K562 (cell line): Measurements from ENCODE around the gene S100G.

Experiments
- CREB1 ChIP-seq, 2 experiments: sonication (generic) in 1 of 2; formaldehyde crosslinking in 1 of 2; IDR thresholded peaks; 2 replicates each; pipeline versions ENCODE4 v1.6.1 to v1.8.0; 2012 to 2022; ENCODE audit warnings: inconsistent platforms in 1 of 2, mild to moderate bottlenecking in 1 of 2, missing genetic modification reagents in 1 of 2, moderate library complexity in 1 of 2
- CTCF ChIP-seq, 3 experiments: IDR thresholded peaks in 2 of 3; conservative IDR thresholded peaks in 1 of 3; 2 replicates each; pipeline ENCODE4 v1.5.1; 2011 to 2012; ENCODE audit warnings: low read length in 3 of 3, mild to moderate bottlenecking in 3 of 3, control low read depth in 2 of 3, improper control_type of control experiment in 1 of 3, inconsistent platforms in 1 of 3, low read depth in 1 of 3, mixed read lengths in 1 of 3, moderate library complexity in 1 of 3; ENCODE audit not compliant: insufficient read depth in 2 of 3
- E2F1 ChIP-seq: sonication (generic); formaldehyde crosslinking; IDR thresholded peaks from 2 replicates; pipeline ENCODE4 v1.8.1; 2023; ENCODE audit warnings: mild to moderate bottlenecking, missing genetic modification reagents, moderate library complexity
- E2F5 ChIP-seq: sonication (generic); formaldehyde crosslinking; IDR thresholded peaks from 2 replicates; pipeline ENCODE4 v1.8.0; 2022; ENCODE audit warnings: mild to moderate bottlenecking, missing genetic modification reagents
- HDAC2 ChIP-seq: fragments of 450-650 bp; IDR thresholded peaks from 2 replicates; pipeline ENCODE4 v1.6.1; 2016; ENCODE audit warnings: mild to moderate bottlenecking
- HNRNPH1 ChIP-seq: fragments of 200-400 bp; formaldehyde crosslinking; optimal IDR thresholded peaks from 2 replicates; pipeline ENCODE3; 2017; ENCODE audit warnings: low read depth, mild to moderate bottlenecking, low read length, moderate library complexity
- MAFK ChIP-seq: IDR thresholded peaks from 2 replicates; pipeline ENCODE4 v1.6.1; 2011; ENCODE audit warnings: low read length, improper control_type of control experiment
- RB1 ChIP-seq: fragments of 450-650 bp; IDR thresholded peaks from 2 replicates; pipeline ENCODE4 v1.6.1; 2017; ENCODE audit warnings: low read depth, mild to moderate bottlenecking
- ZNF23 ChIP-seq: fragments of 250-450 bp; sonication (Bioruptor Pico); IDR thresholded peaks from 2 replicates; pipeline ENCODE4 v1.4.0; 2020; ENCODE audit warnings: mild to moderate bottlenecking
- ZNF408 ChIP-seq: fragments of 250-450 bp; sonication (Bioruptor Pico); IDR thresholded peaks from 2 replicates; pipeline ENCODE4 v1.4.0; 2020; ENCODE audit warnings: low read depth, mild to moderate bottlenecking, moderate library complexity
- ZNF830 ChIP-seq: fragments of 250-450 bp; sonication (Bioruptor Pico); IDR thresholded peaks from 2 replicates; pipeline ENCODE4 v1.5.0; 2021; ENCODE audit warnings: mild to moderate bottlenecking
- TF ChIP-seq, protein P1 (sequence below): fragments of 150-350 bp; conservative IDR thresholded peaks from 2 replicates; pipeline ENCODE4 v1.6.1; 2014; ENCODE audit warnings: low read length
- TF ChIP-seq, protein P2 (sequence below): IDR thresholded peaks from 2 replicates; pipeline ENCODE4 v1.6.1; 2012; ENCODE audit warnings: low read depth, low read length, improper control_type of control experiment, borderline replicate concordance
- TF ChIP-seq, protein P3 (sequence below): fragments of 450-650 bp; formaldehyde crosslinking; IDR thresholded peaks from 2 replicates; pipeline ENCODE4 v1.4.0; 2020; ENCODE audit warnings: mild to moderate bottlenecking, moderate library complexity

- TF ChIP-seq RB1: no peak
- no peak for TF ChIP-seq E2F5 (CRISPR knock-in tag)
- TF ChIP-seq HDAC2: no peak
- TF ChIP-seq E2F1 (CRISPR knock-in tag): no peak
- no peak for TF ChIP-seq CTCF (IDR thresholded peaks at IDR 0.05 in 2 of 3, conservative IDR thresholded peaks at IDR 0.05 in 1 of 3; ENCODE audit: insufficient read depth in 2 of 3, low read depth in 1 of 3, low read length in 3 of 3)
- no peak for TF ChIP-seq HNRNPH1
- no peak for TF ChIP-seq ZNF830
- TF ChIP-seq, protein P1, sequence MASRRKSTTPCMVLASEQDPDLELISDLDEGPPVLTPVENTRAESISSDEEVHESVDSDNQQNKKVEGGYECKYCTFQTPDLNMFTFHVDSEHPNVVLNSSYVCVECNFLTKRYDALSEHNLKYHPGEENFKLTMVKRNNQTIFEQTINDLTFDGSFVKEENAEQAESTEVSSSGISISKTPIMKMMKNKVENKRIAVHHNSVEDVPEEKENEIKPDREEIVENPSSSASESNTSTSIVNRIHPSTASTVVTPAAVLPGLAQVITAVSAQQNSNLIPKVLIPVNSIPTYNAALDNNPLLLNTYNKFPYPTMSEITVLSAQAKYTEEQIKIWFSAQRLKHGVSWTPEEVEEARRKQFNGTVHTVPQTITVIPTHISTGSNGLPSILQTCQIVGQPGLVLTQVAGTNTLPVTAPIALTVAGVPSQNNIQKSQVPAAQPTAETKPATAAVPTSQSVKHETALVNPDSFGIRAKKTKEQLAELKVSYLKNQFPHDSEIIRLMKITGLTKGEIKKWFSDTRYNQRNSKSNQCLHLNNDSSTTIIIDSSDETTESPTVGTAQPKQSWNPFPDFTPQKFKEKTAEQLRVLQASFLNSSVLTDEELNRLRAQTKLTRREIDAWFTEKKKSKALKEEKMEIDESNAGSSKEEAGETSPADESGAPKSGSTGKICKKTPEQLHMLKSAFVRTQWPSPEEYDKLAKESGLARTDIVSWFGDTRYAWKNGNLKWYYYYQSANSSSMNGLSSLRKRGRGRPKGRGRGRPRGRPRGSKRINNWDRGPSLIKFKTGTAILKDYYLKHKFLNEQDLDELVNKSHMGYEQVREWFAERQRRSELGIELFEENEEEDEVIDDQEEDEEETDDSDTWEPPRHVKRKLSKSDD: no peak
- TF ChIP-seq ZNF23: no peak
- no peak for TF ChIP-seq CREB1 (IDR thresholded peaks at IDR 0.05)
- TF ChIP-seq CREB1 (CRISPR knock-in tag; IDR thresholded peaks at IDR 0.05): no peak
- no peak for TF ChIP-seq ZNF408 (CRISPR knock-in tag)
- TF ChIP-seq, protein P2, sequence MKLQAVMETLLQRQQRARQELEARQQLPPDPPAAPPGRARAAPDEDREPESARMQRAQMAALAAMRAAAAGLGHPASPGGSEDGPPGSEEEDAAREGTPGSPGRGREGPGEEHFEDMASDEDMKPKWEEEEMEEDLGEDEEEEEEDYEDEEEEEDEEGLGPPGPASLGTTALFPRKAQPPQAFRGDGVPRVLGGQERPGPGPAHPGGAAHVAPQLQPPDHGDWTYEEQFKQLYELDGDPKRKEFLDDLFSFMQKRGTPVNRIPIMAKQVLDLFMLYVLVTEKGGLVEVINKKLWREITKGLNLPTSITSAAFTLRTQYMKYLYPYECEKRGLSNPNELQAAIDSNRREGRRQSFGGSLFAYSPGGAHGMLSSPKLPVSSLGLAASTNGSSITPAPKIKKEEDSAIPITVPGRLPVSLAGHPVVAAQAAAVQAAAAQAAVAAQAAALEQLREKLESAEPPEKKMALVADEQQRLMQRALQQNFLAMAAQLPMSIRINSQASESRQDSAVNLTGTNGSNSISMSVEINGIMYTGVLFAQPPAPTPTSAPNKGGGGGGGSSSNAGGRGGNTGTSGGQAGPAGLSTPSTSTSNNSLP: no peak
- TF ChIP-seq, protein P3, sequence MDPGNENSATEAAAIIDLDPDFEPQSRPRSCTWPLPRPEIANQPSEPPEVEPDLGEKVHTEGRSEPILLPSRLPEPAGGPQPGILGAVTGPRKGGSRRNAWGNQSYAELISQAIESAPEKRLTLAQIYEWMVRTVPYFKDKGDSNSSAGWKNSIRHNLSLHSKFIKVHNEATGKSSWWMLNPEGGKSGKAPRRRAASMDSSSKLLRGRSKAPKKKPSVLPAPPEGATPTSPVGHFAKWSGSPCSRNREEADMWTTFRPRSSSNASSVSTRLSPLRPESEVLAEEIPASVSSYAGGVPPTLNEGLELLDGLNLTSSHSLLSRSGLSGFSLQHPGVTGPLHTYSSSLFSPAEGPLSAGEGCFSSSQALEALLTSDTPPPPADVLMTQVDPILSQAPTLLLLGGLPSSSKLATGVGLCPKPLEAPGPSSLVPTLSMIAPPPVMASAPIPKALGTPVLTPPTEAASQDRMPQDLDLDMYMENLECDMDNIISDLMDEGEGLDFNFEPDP: no peak
- no peak for TF ChIP-seq MAFK
Measured at GRCh38 chrX:16603822-16604221, 46.1 kb upstream of the S100G start.
